Adrenal gland (tissue), 12 donors: ENCODE results near the gene GTF2F1. TPM values are rescaled to one million over a fixed set of nuclear protein-coding genes. Genes with fewer than 3 reads are reported as not detected.

Experiments used
- DNase-seq, 7 donors: peaks; one replicate each; pipeline ENCODE4 v3.0.0-alpha.2; 2019 to 2020
- H3K27ac ChIP-seq, 5 donors: fragments of 200-600 bp; sonication (generic) in 4 of 5; 1 replicate in 3 of 5; 2 replicates in 2 of 5; pipeline versions ENCODE4 v1.5.1 to v1.8.0; 2016 to 2020; ENCODE audit warnings: mild to moderate bottlenecking in 1 of 5
- H3K27me3 ChIP-seq: fragments of 200-600 bp; 2 replicates; pipeline ENCODE4 v1.8.0; 2021
- H3K36me3 ChIP-seq, 2 donors: fragments of 200-600 bp; replicated peaks in 1 of 2; 1 replicate in 1 of 2; 2 replicates in 1 of 2; pipeline versions ENCODE4 v1.5.1 to v1.8.0; 2018 to 2022
- H3K4me1 ChIP-seq, 2 donors: fragments of 200-600 bp; replicated peaks in 1 of 2; 1 replicate in 1 of 2; 2 replicates in 1 of 2; pipeline versions ENCODE4 v1.5.1 to v1.8.0; 2018 to 2021
- H3K4me3 ChIP-seq, 4 donors: fragments of 200-600 bp; sonication (generic) in 3 of 4; one replicate each; pipeline ENCODE4 v1.5.1; 2016 to 2018
- H3K9me3 ChIP-seq, 3 donors: fragments of 200-600 bp; sonication (generic) in 1 of 3; replicated peaks in 1 of 3; 1 replicate in 2 of 3; 2 replicates in 1 of 3; pipeline versions ENCODE4 v1.5.1 to v1.8.0; 2016 to 2021
- CTCF ChIP-seq, 6 experiments: fragments of 450-650 bp in 4 of 6; fragments of 200-600 bp in 2 of 6; sonication (generic) in 1 of 6; IDR thresholded peaks; 1 replicate in 5 of 6; 2 replicates in 1 of 6; pipeline versions ENCODE4 v1.5.1 to v1.8.0; 2016 to 2021; ENCODE audit warnings: antibody characterized with exemption in 6 of 6, mild to moderate bottlenecking in 2 of 6, moderate library complexity in 1 of 6
- POLR2A ChIP-seq, 2 donors: fragments of 450-650 bp; IDR thresholded peaks; one replicate each; pipeline ENCODE4 v1.6.1; 2017; ENCODE audit warnings: antibody characterized with exemption in 2 of 2, mild to moderate bottlenecking in 2 of 2, moderate library complexity in 1 of 2
- WGBS, 4 donors: extraction: QIAGEN DNeasy Blood & Tissue Kit in 2 of 4; methylation state at CpG; one replicate each; pipeline versions ENCODE4 v1.1.5 to v1.1.7; 2013 to 2017; 5-methylcytosine and 5-hydroxymethylcytosine counted together
- intact Hi-C, 2 donors: fragments of 100-400 bp; cut with DNase I; formaldehyde crosslinking; loops; one replicate each; pipeline versions ENCODE4 v1.14.1 to v1.15.0; 2022 to 2023
- polyA plus RNA-seq, 3 donors: library from polyadenylated mRNA; stranded (reverse); fragments of 200-250 nt in 2 of 3; fragments of 350-450 nt in 1 of 3; fragmentation: Illumina TruSeq in 1 of 3; extraction: RNeasy Lipid Tissue Mini Kit (QIAGEN cat#74804) in 1 of 3; gene quantifications; one replicate each; pipeline ENCODE4 v1.2.3, GENCODE V29; 2013 to 2014
- total RNA-seq, 9 donors: library from RNA; depleted of rRNA in 4 of 9; stranded (reverse); fragments of >200 nt in 4 of 9; fragments of 120-200 nt in 1 of 9; fragmentation: NEBNext Ultra II Directional in 1 of 9; extraction: Animal tissue kit (Norgen Biotek cat#: 25700) in 1 of 9; gene quantifications; one replicate each; pipeline versions ENCODE4 v1.1.0 to v1.2.4, GENCODE V29; 2013 to 2023
- donor health status: healthy with polysubstance abuse.
- donor health status: Bipolar disorder and iron deficiency.
- donor health status: DM: yes; HTN: yes; CAD: no.
- donor health status: DM: no; HTN: no; CAD: no.
- donor health status: DM: no; HTN: no; CAD: no.
- donor health status: DM: yes; HTN: yes; CAD: no.

The GTF2F1 gene
- total and polyA plus RNA-seq, 12 donors = 29.0 to 79.1 (median 53.8) TPM

- WGBS, 4 donors = 88 to 92% (median 91%) methylated on average over 17 to 29 of the region's 29 CpGs
- H3K36me3 ChIP-seq = peaks cover 0 to 76% of the 10 kb centered on the region in 2 donors
- H3K27ac ChIP-seq = peak overlapping the region in 2 of 5 donors; percentile 32 to 73
- intact Hi-C loops = no loop called here
- no peaks in the 10 kb centered on the region for H3K27me3 ChIP-seq
- TF ChIP-seq CTCF (IDR thresholded peaks at IDR 0.05) = no peak
- no peak for TF ChIP-seq POLR2A (IDR thresholded peaks at IDR 0.05)
- no peaks in the 10 kb centered on the region for H3K9me3 ChIP-seq
- peaks cover 0 to 19% of the 10 kb centered on the region in 2 donors for H3K4me1 ChIP-seq
- DNase-seq = no peak
- no peak overlapping the region for H3K4me3 ChIP-seq
These were observed 23.9 kb upstream of the GTF2F1 start for GRCh38 chr19:6416658-6417405.

GRCh38 chr19:6415591-6416190 lies 22.7 kb upstream of the GTF2F1 start:
- Histone ChIP-seq H3K27me3 (no peaks in the 10 kb centered on the region), H3K4me1 (peaks cover 0 to 12% of the 10 kb centered on the region in 2 donors), H3K9me3 (no peaks in the 10 kb centered on the region), H3K27ac (no peak overlapping the region), H3K36me3 (peaks cover 0 to 67% of the 10 kb centered on the region in 2 donors), H3K4me3 (no peak overlapping the region)
- DNase-seq = no peak
- intact Hi-C loops = no loop called here
- TF ChIP-seq CTCF (IDR thresholded peaks at IDR 0.05) = no peak
- TF ChIP-seq POLR2A (IDR thresholded peaks at IDR 0.05) = no peak
- 90 to 92% (median 92%) methylated on average over 16 to 32 of the region's 32 CpGs for WGBS, 4 donors

- Histone ChIP-seq H3K27ac (no peak overlapping the region), H3K4me3 (no peak overlapping the region), H3K4me1 (peaks cover 0 to 12% of the 10 kb centered on the region in 2 donors), H3K36me3 (peaks cover 0 to 61% of the 10 kb centered on the region in 2 donors), H3K9me3 (no peaks in the 10 kb centered on the region), H3K27me3 (no peaks in the 10 kb centered on the region)
- no peak for TF ChIP-seq CTCF (IDR thresholded peaks at IDR 0.05)
- TF ChIP-seq POLR2A (IDR thresholded peaks at IDR 0.05) = no peak
- no peak for DNase-seq
- 87 to 91% (median 89%) methylated on average over 25 to 47 of the region's 47 CpGs for WGBS, 4 donors
- intact Hi-C loops = no loop called here
These were observed 22.0 kb upstream of the GTF2F1 start for GRCh38 chr19:6414793-6415590.
